ENCODE data around the gene SLIT3. TPM values are rescaled to one million over a fixed set of nuclear protein-coding genes. Genes with fewer than 3 reads are reported as not detected.
A peak's percentile ranks its signal among the peaks of the same experiment; 100 is the strongest.

Gene SLIT3
- total RNA-seq, 4 donors from 2014 or later, result 41.1 to 86.6 (median 62.7) TPM

- Histone ChIP-seq H3K4me1 (peaks cover 0 to 33% (median 25%) of the 10 kb centered on the region in 4 donors), H3K27me3 (no peaks in the 10 kb centered on the region), H3K9me3 (no peaks in the 10 kb centered on the region), H3K4me3 (no peak overlapping the region), H3K27ac (replicated peaks in 1 of 4) (no peak overlapping the region), H3K36me3 (no peaks in the 10 kb centered on the region)
- 49% methylated on average over 3 of the region's 3 CpGs for WGBS
- no peak for TF ChIP-seq POLR2AphosphoS5 (IDR thresholded peaks at IDR 0.05)
- no peak for TF ChIP-seq EP300 (IDR thresholded peaks at IDR 0.05)
- TF ChIP-seq CTCF (IDR thresholded peaks at IDR 0.05), result no peak
- intact Hi-C loops (cut with DNase I), result no loop called here
- DNase-seq (ENCODE audit: extremely low spot score), result no peak
Measured at GRCh38 chr5:169168280-169168679, 132.7 kb downstream of the SLIT3 start.

- H3K36me3 ChIP-seq, result no peaks in the 10 kb centered on the region
- H3K27me3 ChIP-seq, result no peaks in the 10 kb centered on the region
- WGBS, result 91% methylated on average over 8 of the region's 8 CpGs
- H3K9me3 ChIP-seq, result no peaks in the 10 kb centered on the region
- intact Hi-C loops (cut with DNase I), result no loop called here
- no peak for DNase-seq (ENCODE audit: extremely low spot score)
- H3K27ac ChIP-seq (replicated peaks in 1 of 4), result no peak overlapping the region
- TF ChIP-seq EP300 (IDR thresholded peaks at IDR 0.05) (no peak), CTCF (IDR thresholded peaks at IDR 0.05) (no peak), POLR2AphosphoS5 (IDR thresholded peaks at IDR 0.05) (no peak), POLR2A (IDR thresholded peaks at IDR 0.05; ENCODE audit: low read depth) (no peak)
- H3K4me3 ChIP-seq, result no peak overlapping the region
- H3K4me1 ChIP-seq, result peaks cover 8 to 39% (median 33%) of the 10 kb centered on the region in 4 donors
Measured at GRCh38 chr5:169166078-169166477, 134.9 kb downstream of the SLIT3 start.

- WGBS, result 83% methylated on average over 1 of the region's 1 CpG
- H3K4me1 ChIP-seq, result peaks cover 14 to 50% (median 41%) of the 10 kb centered on the region in 4 donors
- DNase-seq (ENCODE audit: extremely low spot score), result no peak
- no peak overlapping the region for H3K4me3 ChIP-seq
- TF ChIP-seq POLR2A (IDR thresholded peaks at IDR 0.05; ENCODE audit: low read depth), result no peak
- no peak for TF ChIP-seq CTCF (IDR thresholded peaks at IDR 0.05)
- TF ChIP-seq POLR2AphosphoS5 (IDR thresholded peaks at IDR 0.05), result no peak
- TF ChIP-seq EP300 (IDR thresholded peaks at IDR 0.05), result no peak
- no peaks in the 10 kb centered on the region for H3K27me3 ChIP-seq
- intact Hi-C loops (cut with DNase I), result no loop called here
- no peaks in the 10 kb centered on the region for H3K9me3 ChIP-seq
- H3K36me3 ChIP-seq, result no peaks in the 10 kb centered on the region
- no peak overlapping the region for H3K27ac ChIP-seq (replicated peaks in 1 of 4)
Measured at GRCh38 chr5:169165052-169165451, 135.9 kb downstream of the SLIT3 start.

GRCh38 chr5:169164481-169164925 is 136.4 kb downstream of the SLIT3 start:
- WGBS, result 47% methylated on average over 5 of the region's 6 CpGs
- Histone ChIP-seq H3K27me3 (no peaks in the 10 kb centered on the region), H3K4me3 (no peak overlapping the region), H3K4me1 (peaks cover 14 to 51% (median 41%) of the 10 kb centered on the region in 4 donors), H3K9me3 (no peaks in the 10 kb centered on the region), H3K27ac (replicated peaks in 1 of 4) (peak overlapping the region in 2 of 4 donors; percentile 22 to 34), H3K36me3 (no peaks in the 10 kb centered on the region)
- intact Hi-C loops (cut with DNase I), result no loop called here
- no peak for TF ChIP-seq EP300 (IDR thresholded peaks at IDR 0.05)
- no peak for TF ChIP-seq CTCF (IDR thresholded peaks at IDR 0.05)
- TF ChIP-seq POLR2A (IDR thresholded peaks at IDR 0.05; ENCODE audit: low read depth), result no peak
- TF ChIP-seq POLR2AphosphoS5 (IDR thresholded peaks at IDR 0.05), result no peak
- no peak for DNase-seq (ENCODE audit: extremely low spot score)

GRCh38 chr5:169162407-169162806 is 138.5 kb downstream of the SLIT3 start:
- no peak overlapping the region for H3K27ac ChIP-seq (replicated peaks in 1 of 4)
- WGBS, result 80% methylated on average over 2 of the region's 3 CpGs
- H3K36me3 ChIP-seq, result no peaks in the 10 kb centered on the region
- TF ChIP-seq POLR2A (IDR thresholded peaks at IDR 0.05; ENCODE audit: low read depth) (no peak), POLR2AphosphoS5 (IDR thresholded peaks at IDR 0.05) (no peak), EP300 (IDR thresholded peaks at IDR 0.05) (no peak), CTCF (IDR thresholded peaks at IDR 0.05) (no peak)
- DNase-seq (ENCODE audit: extremely low spot score), result no peak
- H3K9me3 ChIP-seq, result peaks cover 0 to 18% (median 15%) of the 10 kb centered on the region in 4 donors
- no peak overlapping the region for H3K4me3 ChIP-seq
- intact Hi-C loops (cut with DNase I), result no loop called here
- H3K27me3 ChIP-seq, result no peaks in the 10 kb centered on the region
- peaks cover 14 to 34% (median 25%) of the 10 kb centered on the region in 4 donors for H3K4me1 ChIP-seq

Data from esophagus muscularis mucosa (tissue), 4 donors.